GM21576 (cell line): Measurements from ENCODE around the gene CFAP221.

Experiments
- ATAC-seq: cut with Tn5 transposase; IDR thresholded peaks from one replicate; pipeline ENCODE4 v1.9.1; 2021; ENCODE audit warnings: mild to moderate bottlenecking, moderate library complexity; ENCODE audit not compliant: unreplicated experiment

Gene CFAP221

GRCh38 chr2:119641562-119642258 is 97.5 kb downstream of the CFAP221 start:
- ATAC-seq: peak; percentile 90

GRCh38 chr2:119644186-119644585 is 99.9 kb downstream of the CFAP221 start:
- ATAC-seq: no peak

GRCh38 chr2:119645173-119645855 is 101.1 kb downstream of the CFAP221 start:
- ATAC-seq: no peak

GRCh38 chr2:119646149-119646548 is 101.9 kb downstream of the CFAP221 start:
- no peak for ATAC-seq

- peak; percentile 97 for ATAC-seq
These were observed 103.4 kb downstream of the CFAP221 start for GRCh38 chr2:119647440-119648169.

GRCh38 chr2:119649364-119649917 is 105.2 kb downstream of the CFAP221 start:
- ATAC-seq: no peak

- no peak for ATAC-seq
These were observed 106.0 kb downstream of the CFAP221 start for GRCh38 chr2:119650206-119650605.

- no peak for ATAC-seq
These were observed 106.7 kb downstream of the CFAP221 start for GRCh38 chr2:119650846-119651370.

GRCh38 chr2:119657466-119658145 is 113.4 kb downstream of the CFAP221 start:
- no peak for ATAC-seq

GRCh38 chr2:119659601-119660342 is 115.5 kb downstream of the CFAP221 start:
- ATAC-seq: no peak

- no peak for ATAC-seq
These were observed 116.1 kb downstream of the CFAP221 start for GRCh38 chr2:119660343-119660658.

- ATAC-seq: no peak
These were observed 118.0 kb downstream of the CFAP221 start for GRCh38 chr2:119662297-119662696.

GRCh38 chr2:119668546-119668945 is 124.3 kb downstream of the CFAP221 start:
- no peak for ATAC-seq

- ATAC-seq: no peak
These were observed 126.8 kb downstream of the CFAP221 start for GRCh38 chr2:119671016-119671415.

GRCh38 chr2:119671752-119672151 is 127.5 kb downstream of the CFAP221 start:
- no peak for ATAC-seq

- no peak for ATAC-seq
These were observed 128.1 kb downstream of the CFAP221 start for GRCh38 chr2:119672161-119672862.

- no peak for ATAC-seq
These were observed 129.5 kb downstream of the CFAP221 start for GRCh38 chr2:119673796-119674195.

- ATAC-seq: no peak
These were observed 130.7 kb downstream of the CFAP221 start for GRCh38 chr2:119674711-119675500.
